Retina (tissue), 1 donor: Measurements from ENCODE around the gene LRRC46.

Source experiments
- DNase-seq: peaks from one replicate; pipeline ENCODE4 v3.0.0-alpha.2; 2016

Gene LRRC46

GRCh38 chr17:47853616-47854015 is 22.1 kb downstream of the LRRC46 start:
- DNase-seq: no peak

GRCh38 chr17:47855737-47856136 is 24.3 kb downstream of the LRRC46 start:
- DNase-seq: no peak

DNA sequence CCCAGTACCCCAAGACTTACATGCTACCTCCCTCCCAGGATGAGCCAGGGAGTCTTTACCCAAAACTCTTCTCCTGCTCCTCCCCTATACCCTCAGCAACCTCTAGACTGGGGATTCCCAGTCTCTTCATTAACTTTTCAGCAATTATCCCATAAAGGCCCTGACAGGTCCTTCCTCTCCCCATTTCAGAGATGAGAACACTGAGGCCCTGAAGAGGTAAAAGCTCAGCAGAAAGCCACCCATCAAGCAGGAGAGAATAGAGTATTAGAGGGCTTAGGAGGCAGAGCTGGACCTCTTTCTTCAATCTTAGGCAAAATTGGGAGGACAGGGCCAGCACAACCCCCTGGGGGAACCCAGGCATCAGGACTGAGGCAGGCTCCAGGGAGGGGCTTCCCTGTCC is 25.4 kb downstream of the LRRC46 start:
- DNase-seq: no peak

GRCh38 chr17:47857551-47858455 is 26.3 kb downstream of the LRRC46 start:
- no peak for DNase-seq

- no peak for DNase-seq
Measured at GRCh38 chr17:47860386-47860785, 28.9 kb downstream of the LRRC46 start.

DNA sequence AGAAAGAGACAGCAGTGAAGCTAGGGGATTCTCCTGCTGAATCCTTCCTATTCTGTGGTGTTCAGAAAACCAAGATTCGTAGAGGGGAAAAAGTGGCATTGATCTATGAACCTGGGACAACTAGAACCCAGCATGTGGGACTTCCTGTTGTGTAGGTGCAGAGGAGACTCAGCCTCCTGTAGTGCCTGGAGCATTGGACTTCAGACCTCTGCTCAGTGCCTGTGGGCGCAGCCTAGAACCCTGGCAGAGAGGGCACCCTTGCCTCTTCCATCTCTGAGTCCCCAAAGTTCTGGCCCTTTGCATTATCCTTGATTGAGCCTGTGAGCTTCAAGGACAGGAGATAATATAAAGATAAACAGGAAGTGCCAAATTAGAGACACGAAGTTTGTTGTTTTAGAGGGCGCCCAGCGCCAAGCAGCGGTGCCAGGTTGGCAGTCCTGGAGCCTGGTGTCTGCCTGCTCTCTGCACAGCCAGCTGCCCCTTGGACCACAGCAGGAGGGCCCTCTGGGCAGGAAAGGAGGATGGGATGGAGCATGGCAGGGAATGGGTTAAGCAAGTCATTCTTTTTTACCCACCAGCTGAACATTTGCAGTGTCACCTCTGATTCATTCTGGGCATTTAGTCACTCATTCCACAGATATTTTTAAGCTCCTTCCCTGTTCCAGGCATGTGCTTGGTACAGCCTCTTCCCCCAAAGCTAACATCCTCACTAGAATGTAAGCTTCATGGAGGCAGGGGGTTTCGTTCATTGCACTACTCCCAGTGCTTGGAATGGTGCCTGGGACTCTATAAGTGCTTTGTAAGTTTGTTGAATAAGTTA is 31.4 kb downstream of the LRRC46 start:
- no peak for DNase-seq

GRCh38 chr17:47864791-47865216 is 33.3 kb downstream of the LRRC46 start:
- DNase-seq: no peak

- no peak for DNase-seq
Measured at GRCh38 chr17:47866941-47867340, 35.5 kb downstream of the LRRC46 start.

DNA sequence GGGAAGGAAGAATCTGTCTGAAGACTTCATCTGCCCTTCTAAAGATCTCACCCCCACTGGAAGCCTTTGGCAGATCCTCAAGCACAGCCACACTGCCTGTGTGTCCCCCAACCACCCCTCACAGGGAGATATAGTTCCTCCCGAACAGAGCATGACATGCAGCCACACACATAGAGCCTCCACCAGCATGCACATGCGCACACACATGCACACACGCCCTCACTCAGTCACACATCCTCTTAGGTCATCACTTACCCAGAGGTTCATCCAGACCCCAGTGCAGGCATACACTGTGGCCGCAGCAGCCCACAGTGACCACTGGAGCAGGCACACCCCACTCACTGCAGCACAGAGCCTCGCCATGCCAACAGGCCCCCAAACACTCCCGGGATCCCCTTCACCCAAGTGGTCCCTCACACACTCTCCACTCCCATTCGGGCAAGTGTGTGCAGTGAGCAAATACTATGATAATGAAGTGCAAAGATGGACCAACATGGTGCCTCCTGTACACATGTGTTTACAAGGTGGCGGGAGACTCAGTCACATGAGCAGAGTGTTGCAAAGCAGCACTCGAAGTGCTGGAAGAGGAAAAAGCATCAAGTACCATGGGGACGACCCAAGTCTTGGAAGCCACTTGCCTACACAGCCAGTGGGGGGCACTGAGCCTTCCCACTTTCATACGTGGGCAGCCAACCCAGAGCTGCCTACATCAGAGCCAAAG is 36.5 kb downstream of the LRRC46 start:
- no peak for DNase-seq

DNA sequence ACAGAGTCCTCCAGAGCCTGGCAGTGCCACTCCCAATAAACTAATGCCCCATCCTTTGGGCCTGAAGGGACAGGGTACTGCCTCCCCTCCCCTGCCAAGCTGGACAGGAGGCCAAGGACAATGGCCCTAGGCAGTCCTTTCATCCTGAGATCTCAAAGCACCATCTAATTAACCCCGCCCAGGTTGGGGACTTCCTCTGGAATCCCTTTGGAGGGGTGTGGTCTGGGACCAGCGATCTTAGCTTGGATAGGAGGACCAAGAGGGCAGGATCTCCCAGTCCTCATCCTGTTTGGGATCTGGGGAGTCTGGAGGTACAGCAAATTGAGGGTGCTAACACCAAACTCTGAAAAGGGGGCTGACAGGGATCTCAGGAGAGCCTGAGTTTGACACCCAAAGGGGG is 37.6 kb downstream of the LRRC46 start:
- DNase-seq: no peak

DNA sequence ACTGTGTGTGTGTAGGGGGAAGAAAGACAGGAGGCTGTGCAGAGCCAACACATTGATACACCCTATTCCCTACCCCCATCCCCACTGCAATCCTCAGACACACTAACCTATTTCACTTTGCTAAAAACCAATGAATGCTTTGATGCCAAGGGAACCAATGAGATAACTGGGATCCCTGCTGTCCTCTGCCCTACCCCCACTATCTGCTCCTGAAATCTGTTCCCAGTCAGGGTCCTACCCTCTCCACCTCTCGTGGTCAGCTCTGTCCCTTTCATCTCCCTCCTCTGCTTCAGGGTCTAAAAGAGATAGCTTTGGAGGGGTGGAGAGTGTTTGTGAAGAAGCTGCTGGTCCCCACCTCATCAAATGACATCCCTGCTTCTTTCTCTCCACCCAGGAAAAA is 38.6 kb downstream of the LRRC46 start:
- DNase-seq: no peak

DNA sequence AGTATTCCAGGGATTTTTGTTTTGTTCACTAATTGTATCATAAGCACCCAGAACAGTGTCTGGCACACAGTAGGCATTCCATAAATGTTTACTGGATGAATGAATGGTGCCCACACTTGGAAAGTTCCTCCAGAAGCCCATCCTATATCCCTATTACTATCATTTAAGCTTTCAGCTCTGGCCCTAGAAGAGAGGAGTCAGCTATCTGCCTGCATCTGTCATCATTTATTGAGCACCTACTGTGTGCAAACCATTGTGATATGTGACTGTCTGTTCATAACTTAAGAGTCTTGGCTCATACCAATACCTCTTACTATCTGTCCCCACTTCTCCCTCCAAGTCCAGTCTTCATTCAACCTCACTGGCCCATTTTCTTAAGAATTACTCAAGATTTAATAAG is 39.6 kb downstream of the LRRC46 start:
- DNase-seq: no peak

DNA sequence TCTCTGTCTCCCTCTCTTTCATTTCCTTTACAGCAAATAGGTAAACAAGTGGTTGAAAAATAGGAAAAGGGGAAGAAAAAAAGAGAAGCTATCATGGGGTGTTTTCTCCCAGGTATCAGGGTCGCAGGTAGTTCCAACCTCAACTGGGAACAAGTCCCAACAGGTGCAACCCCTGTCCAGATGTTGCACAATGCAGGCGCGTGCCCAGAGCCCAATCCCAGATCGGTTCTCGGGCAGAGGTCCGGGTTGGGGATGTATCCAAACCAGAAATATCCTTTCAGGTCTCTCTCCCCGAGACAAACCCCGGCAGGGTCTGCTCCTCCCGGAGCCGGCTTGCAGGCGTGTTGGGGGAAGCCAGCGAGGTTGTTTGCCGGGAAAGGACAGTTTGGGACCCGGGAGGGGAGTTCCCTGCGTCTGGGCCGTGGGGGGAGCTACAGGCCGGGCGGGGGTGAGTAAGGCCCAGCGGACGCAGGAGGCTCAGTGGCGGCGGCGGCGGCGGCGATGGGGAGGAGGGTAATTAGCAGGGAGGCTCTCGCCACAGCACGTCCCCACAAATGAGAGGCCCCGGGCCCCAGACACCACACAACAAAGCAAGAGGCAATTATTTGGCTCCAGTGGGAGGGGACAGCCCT is 40.7 kb downstream of the LRRC46 start:
- peak; percentile 62 for DNase-seq

- DNase-seq: no peak
Measured at GRCh38 chr17:47872651-47873161, 41.2 kb downstream of the LRRC46 start.

DNA sequence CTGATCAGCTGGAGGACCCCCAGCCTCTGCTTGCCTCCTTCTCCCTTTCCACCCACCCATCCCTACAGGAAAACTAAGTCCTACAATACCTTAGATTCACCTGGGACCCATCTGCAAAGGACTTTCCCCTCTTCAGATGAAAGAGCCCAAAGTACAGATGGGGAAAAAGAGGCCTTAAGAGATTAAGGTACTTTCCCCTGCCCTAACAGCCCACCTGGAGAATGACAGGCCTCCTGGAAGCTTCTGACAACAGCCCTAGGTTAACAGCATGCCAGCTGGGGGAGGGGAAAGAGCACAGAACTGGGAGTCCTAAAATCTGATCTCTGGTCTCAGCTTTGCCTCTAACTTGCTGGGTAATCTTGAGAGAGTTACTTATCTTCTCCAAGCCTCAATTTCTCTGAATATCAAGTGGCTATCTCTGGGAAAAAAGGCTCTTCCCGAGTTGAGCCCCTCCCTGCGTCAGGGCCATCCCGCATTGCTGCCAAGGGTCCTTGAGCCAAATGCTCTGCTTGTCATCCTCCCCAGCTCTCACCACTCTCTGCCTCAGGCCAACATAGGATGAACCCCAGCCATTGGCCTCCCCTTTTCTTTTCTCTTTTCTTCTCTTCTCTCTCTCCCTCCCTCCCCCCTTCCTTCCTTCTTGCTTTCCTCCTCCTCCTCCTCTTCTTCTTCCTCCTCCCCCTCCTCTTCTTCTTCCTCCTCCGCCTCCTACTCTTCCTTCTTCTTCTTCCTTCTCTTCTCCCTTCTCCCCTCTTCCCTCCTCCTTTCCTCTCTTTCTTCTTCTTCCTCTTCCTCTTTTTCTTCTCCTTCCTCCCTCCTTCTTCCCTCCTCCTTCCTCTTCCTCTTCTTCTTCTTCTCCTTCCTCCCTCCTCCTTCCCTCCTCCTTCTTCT is 42.0 kb downstream of the LRRC46 start:
- no peak for DNase-seq

GRCh38 chr17:47875011-47875985 is 43.8 kb downstream of the LRRC46 start:
- no peak for DNase-seq

DNA sequence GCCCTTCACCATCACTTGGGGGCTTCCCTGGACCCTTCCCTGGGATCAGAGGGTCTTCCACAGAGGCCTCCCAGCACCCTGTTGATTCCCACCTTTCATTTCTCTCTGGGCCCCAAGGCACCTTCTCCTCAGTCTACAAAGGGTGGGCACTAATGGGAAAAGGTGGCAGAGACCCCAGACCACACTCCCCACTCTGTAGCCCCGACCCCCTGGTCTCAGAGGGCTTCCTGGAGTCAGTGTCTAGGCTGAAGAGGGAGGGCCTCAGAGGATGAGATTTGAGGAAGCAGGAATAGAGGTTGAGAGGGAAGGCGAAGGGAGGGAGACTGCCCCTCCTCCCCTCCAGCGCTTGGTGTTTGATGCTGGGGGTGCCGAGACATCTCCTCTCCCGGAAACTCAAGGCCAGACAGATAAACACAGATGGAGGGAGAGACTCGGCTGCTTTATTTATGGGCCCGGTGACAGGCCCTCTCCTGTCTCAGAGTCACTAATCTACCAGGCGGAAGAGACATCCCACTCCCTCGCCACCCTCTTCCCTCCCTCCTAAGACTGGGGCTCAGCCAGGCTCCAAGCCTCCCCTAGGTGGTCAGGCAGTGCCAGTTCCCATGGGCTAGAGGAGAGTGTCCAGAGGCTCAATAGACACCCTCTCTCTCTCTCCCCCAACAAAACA is 46.0 kb downstream of the LRRC46 start:
- no peak for DNase-seq

DNA sequence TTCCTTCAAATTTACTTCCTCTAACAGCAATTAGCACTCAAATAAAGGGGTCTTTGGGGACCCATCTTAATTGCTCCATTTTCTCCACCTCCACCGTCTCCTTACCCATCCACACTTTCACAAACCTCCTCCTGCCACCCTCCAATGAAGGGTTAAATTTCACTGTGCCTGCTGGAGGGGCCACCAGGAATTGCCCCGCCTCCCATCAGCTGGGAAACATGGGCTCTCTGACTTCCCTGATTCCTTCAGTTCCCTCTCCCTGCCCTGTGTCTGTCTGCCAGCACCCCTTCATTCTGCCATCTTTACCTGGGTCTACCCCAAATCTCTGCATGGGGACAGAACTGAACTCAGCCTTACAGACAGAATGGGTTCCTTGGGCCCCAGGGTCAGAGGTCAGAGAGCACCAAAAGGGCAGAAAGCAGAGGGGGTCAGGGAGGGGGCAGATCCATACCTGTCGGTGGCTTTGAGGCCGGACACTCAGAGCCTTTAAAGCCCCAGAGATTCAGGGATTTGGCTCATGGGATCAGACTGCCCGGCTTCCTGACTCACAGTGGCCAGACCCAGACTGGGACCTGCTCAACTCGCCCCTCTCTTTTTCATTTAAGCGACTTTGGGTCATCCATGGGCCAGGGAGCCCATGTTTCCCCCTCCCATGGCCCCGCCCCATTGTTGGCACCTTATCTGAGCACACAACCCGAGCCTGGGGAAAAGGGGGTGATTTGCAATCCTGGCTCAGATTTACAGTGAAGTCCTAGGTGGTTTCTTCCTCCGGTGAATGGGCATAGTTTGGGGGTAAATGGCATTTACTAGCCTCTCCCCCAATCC is 46.9 kb downstream of the LRRC46 start:
- no peak for DNase-seq
